ENCODE measurements around the gene SSBP1.

DNA sequence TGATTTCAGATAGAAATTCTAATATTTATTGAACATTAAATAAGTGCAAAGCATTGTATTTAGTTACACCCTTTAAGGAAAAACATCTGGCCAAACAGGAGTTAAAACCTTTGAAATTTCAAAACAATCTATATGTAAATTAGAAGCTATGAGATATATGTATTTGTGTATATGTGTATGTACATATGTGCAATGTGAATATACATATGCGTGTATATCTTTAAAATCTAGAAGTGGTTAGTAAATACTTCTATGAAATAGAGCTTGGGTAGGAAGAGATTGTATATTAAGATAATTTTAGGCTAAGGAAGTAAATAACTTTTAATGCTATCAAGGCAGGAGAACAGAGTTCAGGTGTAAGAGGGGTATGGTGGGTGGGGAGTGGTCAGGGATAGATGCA is 20.7 kb upstream of the SSBP1 start:
- no peak for TF ChIP-seq POLR2A (IDR thresholded peaks at IDR 0.05; ENCODE audit: low read depth, low read length)
- no peak for TF ChIP-seq POLR2AphosphoS5 (IDR thresholded peaks at IDR 0.05; ENCODE audit: low read depth, low read length)
- no peak for TF ChIP-seq POU2F2 (IDR thresholded peaks at IDR 0.05; ENCODE audit: low read depth, low read length)
- TF ChIP-seq TAF1 (IDR thresholded peaks at IDR 0.05; ENCODE audit: low read depth, low read length): no peak
- TF ChIP-seq SPI1 (IDR thresholded peaks at IDR 0.05; ENCODE audit: low read depth, low read length): no peak
- no peak for TF ChIP-seq PAX5 (IDR thresholded peaks at IDR 0.05; ENCODE audit: insufficient read depth, low read length, severe bottlenecking)

All from GM12891 (cell line).